AG09309 (cell line): ENCODE measurements around the gene TCF19.

Experiments used
- DNase-seq: peaks from one replicate; pipeline ENCODE4 v3.0.0-alpha.2; 2010; ENCODE audit warnings: low read depth
- H3K4me3 ChIP-seq: 2 replicates; pipeline ENCODE4 v1.5.1; 2011; ENCODE audit warnings: mild to moderate bottlenecking, low read depth, low read length, moderate library complexity; ENCODE audit not compliant: control insufficient read depth
- CTCF ChIP-seq: IDR thresholded peaks from 2 replicates; pipeline ENCODE4 v1.5.1; 2011; ENCODE audit warnings: mild to moderate bottlenecking, low read depth, low read length, inconsistent platforms; ENCODE audit not compliant: insufficient read depth, control insufficient read depth; ENCODE audit errors: missing control alignments

The TCF19 gene

GRCh38 chr6:31210123-31210522 lies 51.7 kb downstream of the TCF19 start:
- DNase-seq: no peak
- TF ChIP-seq CTCF: no peak
- no peak overlapping the region for H3K4me3 ChIP-seq

- DNase-seq: no peak
- TF ChIP-seq CTCF: no peak
- H3K4me3 ChIP-seq: no peak overlapping the region
Observed at GRCh38 chr6:31210741-31211532, 52.5 kb downstream of the TCF19 start.
